ENCODE measurements around the gene MROH8.
"Not testable (repeated sequence)": the region's sequence is repeated elsewhere in the genome, so short reads cannot be mapped to it uniquely, and the experiment has no call there.

MROH8 gene

DNA sequence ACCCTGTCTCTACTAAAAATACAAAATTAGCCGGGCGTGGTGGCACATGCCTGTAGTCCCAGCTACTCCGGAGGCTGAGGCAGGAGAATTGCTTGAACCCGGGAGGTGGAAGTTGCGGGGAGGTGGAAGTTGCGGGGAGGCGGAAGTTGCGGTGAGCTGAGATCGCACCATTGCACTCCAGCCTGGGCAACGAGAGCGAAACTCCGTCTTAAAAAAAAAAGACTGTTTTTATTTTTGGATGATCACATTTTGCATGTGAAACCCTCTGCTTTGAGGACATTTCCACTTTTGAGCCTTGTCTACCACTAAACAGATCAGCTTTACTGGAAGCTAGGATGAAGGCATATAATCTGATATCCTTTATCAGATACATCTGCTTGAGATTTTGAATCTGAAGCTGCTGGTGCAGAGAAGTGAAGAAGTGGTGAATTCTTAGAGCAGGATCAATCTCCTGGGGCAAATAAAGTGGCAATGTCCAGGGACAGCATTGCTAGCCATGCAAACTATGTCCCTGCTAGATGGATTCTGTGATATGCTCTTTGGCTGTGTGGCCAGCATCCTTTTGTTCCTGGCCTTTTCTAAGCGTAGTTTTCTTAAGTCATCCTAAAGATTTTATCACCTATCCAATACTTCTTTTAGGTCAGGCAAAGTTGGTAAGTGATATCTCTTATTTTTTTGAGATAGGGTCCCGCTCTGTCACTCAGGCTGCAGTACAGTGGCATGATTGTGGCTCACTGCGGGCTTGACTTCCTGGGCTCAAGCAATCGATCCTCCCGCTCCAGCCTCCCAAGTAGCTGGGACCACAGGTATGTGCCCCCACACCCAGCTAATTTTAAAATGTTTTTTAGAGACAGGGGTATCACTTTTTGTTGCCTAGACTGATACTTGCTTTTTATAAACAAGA, 106.8 kb downstream of the MROH8 start:
- TF ChIP-seq, protein P1, sequence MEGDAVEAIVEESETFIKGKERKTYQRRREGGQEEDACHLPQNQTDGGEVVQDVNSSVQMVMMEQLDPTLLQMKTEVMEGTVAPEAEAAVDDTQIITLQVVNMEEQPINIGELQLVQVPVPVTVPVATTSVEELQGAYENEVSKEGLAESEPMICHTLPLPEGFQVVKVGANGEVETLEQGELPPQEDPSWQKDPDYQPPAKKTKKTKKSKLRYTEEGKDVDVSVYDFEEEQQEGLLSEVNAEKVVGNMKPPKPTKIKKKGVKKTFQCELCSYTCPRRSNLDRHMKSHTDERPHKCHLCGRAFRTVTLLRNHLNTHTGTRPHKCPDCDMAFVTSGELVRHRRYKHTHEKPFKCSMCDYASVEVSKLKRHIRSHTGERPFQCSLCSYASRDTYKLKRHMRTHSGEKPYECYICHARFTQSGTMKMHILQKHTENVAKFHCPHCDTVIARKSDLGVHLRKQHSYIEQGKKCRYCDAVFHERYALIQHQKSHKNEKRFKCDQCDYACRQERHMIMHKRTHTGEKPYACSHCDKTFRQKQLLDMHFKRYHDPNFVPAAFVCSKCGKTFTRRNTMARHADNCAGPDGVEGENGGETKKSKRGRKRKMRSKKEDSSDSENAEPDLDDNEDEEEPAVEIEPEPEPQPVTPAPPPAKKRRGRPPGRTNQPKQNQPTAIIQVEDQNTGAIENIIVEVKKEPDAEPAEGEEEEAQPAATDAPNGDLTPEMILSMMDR (IDR thresholded peaks at IDR 0.05; ENCODE audit: borderline replicate concordance, insufficient read depth, low read depth, low read length) = no peak
- no peak overlapping the region for H3K4me3 ChIP-seq (ENCODE audit: low read depth, low read length)

DNA sequence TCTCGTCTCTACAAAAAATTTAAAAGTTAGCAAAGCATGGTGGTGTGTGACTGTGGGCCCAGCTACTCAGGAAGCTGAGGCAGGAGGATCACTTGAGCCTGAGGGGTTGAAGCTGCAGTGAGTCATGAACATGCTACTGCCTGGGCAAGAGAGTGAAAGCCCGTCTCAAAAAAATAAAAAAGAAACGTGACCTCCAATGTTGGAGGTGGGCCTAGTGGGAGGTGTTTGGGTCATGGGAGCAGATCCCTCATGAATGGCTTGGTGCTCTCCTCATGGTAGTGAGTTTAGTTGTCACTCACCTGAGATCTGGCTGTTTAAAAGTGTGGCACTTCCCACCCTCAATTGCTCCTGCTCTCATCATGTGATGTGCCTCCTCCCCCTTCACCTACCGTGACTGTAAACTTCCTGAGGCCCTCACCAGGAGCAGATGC, 107.9 kb downstream of the MROH8 start:
- H3K4me3 ChIP-seq (ENCODE audit: low read depth, low read length) = no peak overlapping the region
- TF ChIP-seq, protein P1 (IDR thresholded peaks at IDR 0.05; ENCODE audit: borderline replicate concordance, insufficient read depth, low read depth, low read length) = no peak

- not testable (repeated sequence) for H3K4me3 ChIP-seq (ENCODE audit: low read depth, low read length)
These were observed 109.8 kb downstream of the MROH8 start for GRCh38 chr20:37069563-37069962.

DNA sequence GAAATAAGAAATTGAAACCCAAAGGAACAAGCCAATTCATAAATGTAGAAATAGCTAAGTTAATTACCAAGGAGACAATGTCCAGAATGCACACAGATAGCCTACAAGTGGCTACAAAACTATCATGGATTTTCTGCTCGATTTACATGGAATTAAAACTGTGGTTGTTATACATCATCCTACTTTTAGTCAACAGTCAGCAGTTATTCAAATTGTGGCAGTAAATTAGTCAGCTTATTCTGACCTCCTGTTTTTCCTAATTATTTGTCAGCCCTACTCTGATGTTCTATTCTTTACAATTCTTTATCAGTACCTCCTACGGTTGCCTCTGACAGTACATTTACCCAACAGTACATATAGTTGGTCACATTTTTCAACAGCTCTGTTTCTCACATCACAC, 113.2 kb downstream of the MROH8 start:
- no peak overlapping the region for H3K4me3 ChIP-seq (ENCODE audit: low read depth, low read length)
- TF ChIP-seq, protein P1 (IDR thresholded peaks at IDR 0.05; ENCODE audit: borderline replicate concordance, insufficient read depth, low read depth, low read length) = no peak

DNA sequence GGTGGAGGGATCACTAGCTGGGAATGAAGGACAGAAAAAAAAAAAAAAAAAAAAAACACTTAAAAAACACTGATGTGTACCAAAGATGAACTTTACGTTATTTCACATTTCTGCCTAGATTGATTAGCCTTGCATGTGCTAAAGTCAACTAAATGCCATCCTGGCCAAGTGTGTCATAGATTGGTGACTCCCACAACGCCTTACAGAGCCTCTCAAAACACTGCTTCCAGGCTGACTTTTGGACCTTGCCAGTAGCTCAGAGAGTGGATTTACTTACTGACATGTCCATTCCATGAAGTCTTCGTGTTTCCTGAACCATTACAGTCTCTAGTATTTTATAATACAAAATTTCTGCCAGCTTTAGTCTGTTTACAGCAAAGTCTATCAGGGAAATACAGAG, 124.1 kb downstream of the MROH8 start:
- no peak overlapping the region for H3K4me3 ChIP-seq (ENCODE audit: low read depth, low read length)
- TF ChIP-seq, protein P1 (IDR thresholded peaks at IDR 0.05; ENCODE audit: borderline replicate concordance, insufficient read depth, low read depth, low read length) = no peak

DNA sequence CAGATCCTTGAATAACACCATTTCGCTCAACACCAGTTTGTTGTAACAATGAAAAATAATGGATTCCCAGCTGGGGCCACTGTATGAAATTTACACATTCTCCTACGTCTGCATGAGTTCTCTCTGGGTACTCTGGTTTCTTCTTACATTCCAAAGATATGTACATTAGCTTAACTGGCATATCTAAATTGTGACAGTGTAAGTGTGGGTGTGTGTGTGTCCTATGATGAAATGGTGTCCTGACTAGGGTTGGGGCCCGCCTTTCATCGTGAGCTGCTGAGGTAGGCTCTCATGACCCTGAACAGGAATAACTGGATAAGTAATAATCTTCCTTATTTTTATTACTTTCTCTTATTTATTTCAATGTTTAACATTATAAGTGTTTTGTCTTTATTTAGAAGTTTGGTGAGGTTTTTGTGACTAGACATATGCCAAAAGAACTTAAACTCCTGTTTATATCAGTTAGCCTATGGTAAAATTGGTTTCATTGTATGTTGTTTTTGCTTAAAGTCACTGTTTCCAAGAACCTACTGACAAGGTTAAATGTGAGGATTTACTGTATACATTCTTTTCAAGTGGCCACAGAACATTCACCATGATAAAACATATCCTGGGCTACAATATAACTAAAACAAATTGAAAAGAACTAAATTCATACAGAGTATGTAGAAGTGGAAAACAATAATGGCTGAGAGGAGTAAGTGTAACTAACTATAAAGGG, 126.0 kb downstream of the MROH8 start:
- no peak overlapping the region for H3K4me3 ChIP-seq (ENCODE audit: low read depth, low read length)
- TF ChIP-seq, protein P1 (IDR thresholded peaks at IDR 0.05; ENCODE audit: borderline replicate concordance, insufficient read depth, low read depth, low read length) = no peak

All from GM12875 (cell line).